Naive thymus-derived CD4-positive, alpha-beta T cell (primary cell): ENCODE measurements around the gene HCN2. TPM values are rescaled to one million over a fixed set of nuclear protein-coding genes. Genes with fewer than 3 reads are reported as not detected.
"Not testable (repeated sequence)": the region's sequence is repeated elsewhere in the genome, so short reads cannot be mapped to it uniquely, and the experiment has no call there.

Experiments
- ATAC-seq: fragments of 150-1000 bp; cut with Tn5 transposase; 2 replicates; pipeline ENCODE4 v1.10.0; 2021; ENCODE audit warnings: mild to moderate bottlenecking, moderate library complexity
- CTCF ChIA-PET: fragments of 350-600 bp; sonication (Branson Sonifier 250); formaldehyde crosslinking; loops from one replicate; lab custom pipeline; 2021; ENCODE audit warnings: antibody characterized with exemption; lab: Charles Lee
- POLR2A ChIA-PET: fragments of 350-600 bp; sonication (Branson Sonifier 250); formaldehyde crosslinking; loops from one replicate; lab custom pipeline; 2021; ENCODE audit warnings: antibody characterized with exemption, inconsistent platforms; lab: Charles Lee
- DNase-seq, 9 donors: peaks; one replicate each; pipeline versions ENCODE4 v3.0.0 to v3.0.0-alpha.2; 2020 to 2022; ENCODE audit warnings: mixed read lengths in 1 of 9
- H3K27ac ChIP-seq: one replicate; pipeline ENCODE4 v1.7.0; 2013; ENCODE audit warnings: mild to moderate bottlenecking, low read depth, low read length, moderate library complexity
- H3K27me3 ChIP-seq, 2 donors: one replicate each; pipeline ENCODE4 v1.7.0; 2013; ENCODE audit warnings: low read length in 2 of 2, mild to moderate bottlenecking in 2 of 2, moderate library complexity in 2 of 2; ENCODE audit not compliant: control insufficient read depth in 2 of 2, insufficient read depth in 2 of 2
- H3K36me3 ChIP-seq, 3 experiments: 1 replicate in 2 of 3; 2 replicates in 1 of 3; pipeline ENCODE4 v1.7.0; 2013; ENCODE audit warnings: low read length in 3 of 3, mild to moderate bottlenecking in 3 of 3, moderate library complexity in 1 of 3; ENCODE audit not compliant: insufficient read depth in 3 of 3, control insufficient read depth in 2 of 3
- H3K4me1 ChIP-seq, 2 donors: one replicate each; pipeline ENCODE4 v1.7.0; 2013; ENCODE audit warnings: low read length in 2 of 2, mild to moderate bottlenecking in 2 of 2, moderate library complexity in 1 of 2; ENCODE audit not compliant: control insufficient read depth in 2 of 2, insufficient read depth in 2 of 2
- H3K4me3 ChIP-seq: 2 replicates; pipeline ENCODE4 v1.7.0; 2013; ENCODE audit warnings: mild to moderate bottlenecking, low read length
- H3K9me3 ChIP-seq, 3 experiments: 1 replicate in 2 of 3; 2 replicates in 1 of 3; pipeline ENCODE4 v1.7.0; 2013; ENCODE audit warnings: low read length in 3 of 3; ENCODE audit not compliant: control insufficient read depth in 2 of 3
- H3K27ac Mint-ChIP-seq, 9 donors: one replicate each; pipeline ENCODE4 v1.8.0; 2020 to 2022; ENCODE audit warnings: mixed read lengths in 9 of 9, mild to moderate bottlenecking in 8 of 9, moderate library complexity in 5 of 9, inconsistent platforms in 2 of 9
- H3K27me3 Mint-ChIP-seq, 5 donors: one replicate each; pipeline ENCODE4 v1.8.0; 2021 to 2022; ENCODE audit warnings: mixed read lengths in 5 of 5, mild to moderate bottlenecking in 1 of 5
- H3K36me3 Mint-ChIP-seq, 5 donors: one replicate each; pipeline ENCODE4 v1.8.0; 2020 to 2022; ENCODE audit warnings: mixed read lengths in 5 of 5, mild to moderate bottlenecking in 3 of 5, inconsistent platforms in 1 of 5
- H3K4me1 Mint-ChIP-seq, 7 donors: one replicate each; pipeline ENCODE4 v1.8.0; 2020 to 2022; ENCODE audit warnings: mixed read lengths in 7 of 7, mild to moderate bottlenecking in 3 of 7, inconsistent platforms in 1 of 7
- H3K4me3 Mint-ChIP-seq, 10 donors: one replicate each; pipeline ENCODE4 v1.8.0; 2020 to 2022; ENCODE audit warnings: mild to moderate bottlenecking in 10 of 10, mixed read lengths in 10 of 10, moderate library complexity in 6 of 10, inconsistent platforms in 2 of 10
- H3K9me3 Mint-ChIP-seq, 11 donors: one replicate each; pipeline ENCODE4 v1.8.0; 2020 to 2022; ENCODE audit warnings: mixed read lengths in 11 of 11, mild to moderate bottlenecking in 4 of 11, inconsistent platforms in 1 of 11, moderate library complexity in 1 of 11
- intact Hi-C, 2 donors: fragments of 100-400 bp; cut with micrococcal nuclease; formaldehyde crosslinking; loops; one replicate each; pipeline ENCODE4 v1.15.1; 2023
- polyA plus RNA-seq, 2 donors: library from polyadenylated mRNA; unstranded; fragments of 300-500 nt; fragmentation: Illumina TruSeq; gene quantifications; one replicate each; pipeline ENCODE4 v1.2.3, GENCODE V29; 2021
- total RNA-seq, 6 experiments: library from RNA in 5 of 6; stranded (reverse) in 5 of 6; gene quantifications; 1 replicate in 5 of 6; 2 replicates in 1 of 6; pipeline ENCODE4 v1.2.3 and lab custom pipeline; 2021 to 2026

The HCN2 gene
- total and polyA plus RNA-seq, 7 experiments from 2014 or later, result 0.93 to 2.6 (median 2.2) TPM; not detected in 2

DNA sequence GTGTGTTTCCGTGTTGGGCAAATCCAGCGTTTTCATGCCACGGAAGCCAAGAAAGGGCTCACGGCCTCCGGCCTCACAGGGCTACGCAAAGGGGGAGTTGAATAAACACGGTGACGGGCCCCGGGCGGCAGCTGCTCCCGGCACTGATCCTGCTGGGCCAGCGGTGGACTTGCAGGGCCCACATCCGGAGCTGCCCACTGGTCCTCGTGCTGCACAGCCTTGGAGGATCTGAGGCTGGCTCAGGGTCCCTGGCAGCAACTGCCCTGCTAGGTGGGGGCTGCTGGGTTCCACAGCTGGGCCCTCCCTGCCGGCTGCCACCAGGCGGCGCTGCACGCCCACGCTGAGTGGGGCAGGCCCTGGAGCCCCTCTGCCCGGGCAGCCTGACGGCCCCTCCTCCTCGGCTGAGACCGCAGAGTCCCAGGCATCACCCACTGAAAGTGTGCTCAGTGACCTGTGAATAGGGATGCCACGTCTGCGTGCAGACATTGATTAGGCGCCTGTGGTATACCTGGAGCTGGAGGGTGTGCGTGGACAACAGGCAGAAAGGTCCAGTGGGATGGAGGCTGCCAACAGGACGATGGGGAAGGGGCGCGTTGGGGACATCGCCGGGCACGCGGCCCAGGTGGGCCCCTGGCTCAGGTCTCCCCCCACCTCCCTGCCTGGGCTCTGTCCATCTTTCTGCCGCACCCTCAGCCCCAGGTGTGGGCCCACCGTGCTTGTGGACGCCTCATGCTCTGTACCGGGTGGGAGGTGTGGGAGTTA is 5.3 kb upstream of the HCN2 start:
- CTCF ChIA-PET, result interaction anchor here (0.7 to 2.2 kb wide), 11 partner anchors 10 to 154 kb away, joined by 3 to 14 read pairs (median 3); no protein-coding TSS in a partner anchor
- H3K27ac ChIP-seq, result no peak overlapping the region
- POLR2A ChIA-PET, result interaction anchor here (0.6 to 1.4 kb wide), 4 partner anchors 12 to 76 kb away, joined by 3 to 4 read pairs (median 3); partner anchors contain the start of gene BSG
- Mint-ChIP-seq H3K36me3 (peaks cover 0 to 6% (median 0%) of the 10 kb centered on the region in 5 donors), H3K4me1 (peaks cover 0 to 11% (median 4%) of the 10 kb centered on the region in 7 donors), H3K4me3 (no peak overlapping the region), H3K9me3 (peaks cover 0 to 2% (median 0%) of the 10 kb centered on the region in 11 donors), H3K27me3 (peaks cover 0 to 17% (median 5%) of the 10 kb centered on the region in 5 donors), H3K27ac (peak overlapping the region in 1 of 9 donors; percentile 68)
- intact Hi-C loops, result loop anchor here (1.0 to 5.0 kb wide), 2 partner anchors 96 to 148 kb away; no protein-coding TSS in a partner anchor
- peaks cover 0 to 7% of the 10 kb centered on the region in 2 donors for H3K27me3 ChIP-seq
- no peak overlapping the region for H3K4me3 ChIP-seq
- H3K36me3 ChIP-seq, result peaks cover 0 to 35% (median 4%) of the 10 kb centered on the region in 3 experiments
- peaks cover 10 to 11% of the 10 kb centered on the region in 2 donors for H3K4me1 ChIP-seq
- ATAC-seq (peak; percentile 81), DNase-seq (peak; percentile 46 to 80 (median 68))
- H3K9me3 ChIP-seq, result no peaks in the 10 kb centered on the region

DNA sequence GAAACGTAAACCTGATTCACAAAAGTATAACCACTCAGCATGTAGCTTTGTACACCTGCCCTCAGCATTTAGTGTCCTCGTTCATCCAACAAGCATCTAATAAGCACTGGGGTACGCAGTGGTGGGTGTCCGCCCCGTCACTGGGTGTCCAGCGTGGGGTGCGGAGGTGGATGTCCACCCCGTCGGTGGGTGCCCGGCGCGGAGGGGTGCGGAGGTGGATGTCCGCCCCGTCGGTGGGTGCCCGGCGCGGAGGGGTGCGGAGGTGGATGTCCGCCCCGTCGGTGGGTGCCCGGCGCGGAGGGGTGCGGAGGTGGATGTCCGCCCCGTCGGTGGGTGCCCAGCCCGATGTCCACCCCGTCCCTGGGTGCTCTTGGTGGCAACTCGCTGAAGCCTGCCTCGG is 4.5 kb upstream of the HCN2 start:
- not testable (repeated sequence) for H3K27me3 ChIP-seq, H3K4me3 ChIP-seq, ATAC-seq, H3K36me3 Mint-ChIP-seq, H3K27ac Mint-ChIP-seq, H3K9me3 ChIP-seq, H3K9me3 Mint-ChIP-seq, H3K4me3 Mint-ChIP-seq, H3K27ac ChIP-seq, DNase-seq
- POLR2A ChIA-PET, result interaction anchor here (1.2 to 1.4 kb wide), 2 partner anchors 13 to 25 kb away, joined by 3 to 4 read pairs; partner anchors contain the start of gene BSG
- peaks cover 0 to 28% (median 4%) of the 10 kb centered on the region in 3 experiments for H3K36me3 ChIP-seq
- CTCF ChIA-PET, result interaction anchor here (1.2 to 2.2 kb wide), 3 partner anchors 75 to 152 kb away, joined by 3 to 14 read pairs (median 8); no protein-coding TSS in a partner anchor
- H3K4me1 ChIP-seq, result peaks cover 10 to 12% of the 10 kb centered on the region in 2 donors
- peaks cover 0 to 11% (median 4%) of the 10 kb centered on the region in 7 donors for H3K4me1 Mint-ChIP-seq
- intact Hi-C loops, result loop anchor here in 1 of 2 donors (5.0 kb wide), 1 partner anchor 147 kb away; no protein-coding TSS in a partner anchor
- peaks cover 0 to 17% (median 5%) of the 10 kb centered on the region in 5 donors for H3K27me3 Mint-ChIP-seq

DNA sequence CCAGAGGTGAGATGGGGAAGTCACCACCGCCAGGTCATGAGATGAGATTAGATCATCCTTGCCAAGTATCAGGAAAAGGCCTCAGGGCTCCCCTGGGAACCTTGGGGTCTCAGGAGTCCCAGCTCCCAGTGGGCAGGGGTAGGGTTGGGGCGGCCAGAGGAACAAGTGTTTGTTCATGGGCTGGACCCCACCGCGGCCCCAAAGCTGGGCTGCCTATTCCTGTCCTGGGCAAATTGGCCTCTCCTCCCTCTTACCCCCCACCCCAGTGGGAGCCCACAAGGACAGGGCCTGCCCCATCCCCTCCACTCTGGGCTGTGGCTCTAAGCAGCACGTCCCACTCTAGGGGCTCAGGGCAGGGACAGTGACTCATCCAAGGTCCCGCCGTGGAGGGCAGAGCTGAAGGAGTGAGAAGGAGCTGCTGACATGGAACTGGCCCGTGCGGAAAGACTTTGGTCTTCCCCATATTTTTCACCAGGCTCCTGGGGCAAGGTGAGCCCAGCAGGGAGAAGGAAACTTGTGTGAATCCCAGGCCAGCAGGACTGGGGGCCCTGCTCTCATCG is 4.0 kb upstream of the HCN2 start:
- CTCF ChIA-PET, result interaction anchor here (1.9 to 2.2 kb wide), 2 partner anchors 148 to 149 kb away, joined by 5 to 14 read pairs; no protein-coding TSS in a partner anchor
- H3K4me3 ChIP-seq, result no peak overlapping the region
- Mint-ChIP-seq H3K27me3 (peaks cover 0 to 19% (median 5%) of the 10 kb centered on the region in 5 donors), H3K27ac (no peak overlapping the region), H3K4me3 (no peak overlapping the region), H3K9me3 (peaks cover 0 to 2% (median 0%) of the 10 kb centered on the region in 11 donors), H3K36me3 (peaks cover 0 to 6% (median 0%) of the 10 kb centered on the region in 5 donors), H3K4me1 (peaks cover 0 to 11% (median 4%) of the 10 kb centered on the region in 7 donors)
- H3K27ac ChIP-seq, result no peak overlapping the region
- peaks cover 0 to 23% (median 4%) of the 10 kb centered on the region in 3 experiments for H3K36me3 ChIP-seq
- DNase-seq (no peak), ATAC-seq (no peak)
- peaks cover 0 to 7% of the 10 kb centered on the region in 2 donors for H3K27me3 ChIP-seq
- peaks cover 10 to 12% of the 10 kb centered on the region in 2 donors for H3K4me1 ChIP-seq
- POLR2A ChIA-PET, result interaction anchor here (1.2 kb wide), 2 partner anchors 11 to 148 kb away, joined by 3 to 4 read pairs; no protein-coding TSS in a partner anchor
- intact Hi-C loops, result loop anchor here in 1 of 2 donors (5.0 kb wide), 1 partner anchor 147 kb away; no protein-coding TSS in a partner anchor
- H3K9me3 ChIP-seq, result no peaks in the 10 kb centered on the region

DNA sequence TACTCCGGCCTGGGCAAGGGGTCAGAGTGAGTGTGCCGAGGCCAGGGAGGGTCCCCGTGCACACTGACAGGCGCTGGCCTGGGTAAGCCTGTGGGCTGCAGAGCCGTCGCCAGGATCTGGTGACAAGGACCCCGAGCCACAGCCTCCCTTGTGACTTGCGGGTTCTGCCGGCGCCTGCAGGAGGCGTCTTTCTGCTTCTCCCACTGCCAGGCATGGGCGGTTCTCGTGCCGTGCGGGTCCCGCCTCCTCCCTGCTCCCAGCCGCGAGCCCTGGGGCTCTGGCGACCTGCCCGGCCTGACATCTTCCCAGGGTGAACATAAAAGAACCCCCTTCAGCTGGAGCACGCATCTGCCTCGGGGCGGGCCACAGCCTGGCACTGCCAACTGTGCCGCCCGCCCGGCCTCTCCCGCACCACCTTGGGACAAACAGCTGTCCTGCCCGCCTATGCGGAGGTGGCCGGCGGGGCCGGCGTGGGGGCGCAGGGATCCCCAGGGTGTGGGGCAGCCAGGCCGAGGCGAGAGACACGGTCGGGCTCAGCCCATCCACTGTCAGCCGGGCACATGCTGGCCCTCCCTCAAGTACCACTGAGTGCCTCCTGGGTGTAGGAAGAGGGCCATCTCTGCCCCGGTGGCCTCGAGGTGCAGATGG is 1.5 kb upstream of the HCN2 start:
- intact Hi-C loops, result loop anchor here (1.0 to 5.0 kb wide), 8 partner anchors 15 to 146 kb away; partner anchors contain the start of genes POLRMT (in 2 of the 2) and BSG (in 1 of the 2)
- Histone ChIP-seq H3K27ac (no peak overlapping the region), H3K27me3 (peaks cover 0 to 10% of the 10 kb centered on the region in 2 donors), H3K4me1 (peaks cover 10 to 12% of the 10 kb centered on the region in 2 donors), H3K9me3 (no peaks in the 10 kb centered on the region), H3K4me3 (no peak overlapping the region), H3K36me3 (peaks cover 0 to 2% (median 0%) of the 10 kb centered on the region in 3 experiments)
- DNase-seq (peak; percentile 35 to 72 (median 57)), ATAC-seq (peak; percentile 66)
- ChIA-PET POLR2A (no interaction called here), CTCF (interaction anchor here (1.6 kb wide), 1 partner anchor 38 kb away, joined by 7 read pairs; no protein-coding TSS in a partner anchor)
- no peaks in the 10 kb centered on the region for H3K36me3 Mint-ChIP-seq
- H3K4me1 Mint-ChIP-seq, result peaks cover 0 to 11% (median 4%) of the 10 kb centered on the region in 7 donors
- H3K27ac Mint-ChIP-seq, result no peak overlapping the region
- peaks cover 0 to 31% (median 8%) of the 10 kb centered on the region in 5 donors for H3K27me3 Mint-ChIP-seq
- peaks cover 0 to 2% (median 0%) of the 10 kb centered on the region in 11 donors for H3K9me3 Mint-ChIP-seq
- peak overlapping the region in 8 of 10 donors; percentile 28 to 76 (median 48) for H3K4me3 Mint-ChIP-seq

DNA sequence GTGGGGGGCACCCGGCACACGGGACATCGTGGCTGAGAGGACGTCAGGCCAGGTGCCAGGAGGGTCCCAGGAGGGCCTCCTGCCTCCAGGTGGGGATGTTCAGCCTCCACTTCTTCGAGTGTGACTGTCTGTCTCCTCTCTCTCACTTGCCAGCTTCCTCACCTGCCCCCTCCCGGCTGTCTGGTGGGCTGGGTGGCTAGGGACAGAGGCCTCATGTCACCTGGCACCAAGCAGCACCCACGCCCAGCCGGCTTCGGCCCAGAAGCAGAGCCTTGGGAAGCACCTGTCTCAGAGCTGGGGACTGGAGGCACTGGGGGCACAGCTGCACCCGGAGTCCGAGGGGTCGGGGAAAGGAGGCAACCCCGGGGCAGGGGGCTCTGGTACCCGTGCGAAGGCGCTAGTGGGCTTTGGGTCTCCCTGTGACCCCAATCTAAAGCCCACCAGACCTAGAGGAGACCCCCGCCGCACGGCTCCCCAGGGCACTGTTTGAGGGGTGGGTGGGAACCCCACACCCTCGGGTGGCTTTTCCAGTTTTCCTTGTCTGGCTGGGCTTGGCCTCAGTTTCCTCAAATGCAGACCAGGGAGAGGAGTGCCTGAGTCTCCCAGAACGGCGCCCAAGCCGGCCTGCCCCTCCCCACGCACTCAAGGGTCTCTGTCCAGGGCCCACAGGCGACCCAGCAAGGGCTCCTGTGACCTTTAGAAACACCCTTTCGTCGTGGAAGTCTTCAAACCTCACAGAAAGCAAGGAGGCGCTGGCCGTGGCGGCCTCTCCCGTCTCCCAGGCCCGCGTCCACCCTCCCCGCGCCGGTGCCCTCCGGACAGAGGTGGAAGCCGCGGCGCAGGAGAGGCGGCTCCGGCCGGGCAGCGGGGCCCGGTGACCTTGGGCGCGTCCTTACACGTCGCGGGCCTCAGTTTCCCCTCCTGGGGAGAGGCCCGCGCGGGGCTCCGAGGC is 664 bp upstream of the HCN2 start:
- no peaks in the 10 kb centered on the region for H3K36me3 Mint-ChIP-seq
- H3K27ac ChIP-seq, result no peak overlapping the region
- ChIA-PET CTCF (no interaction called here), POLR2A (no interaction called here)
- no peak overlapping the region for H3K4me3 ChIP-seq
- H3K4me3 Mint-ChIP-seq, result peak overlapping the region; percentile 27 to 76 (median 52)
- ATAC-seq (peak; percentile 6), DNase-seq (peak in 1 of 9 donors; percentile 35)
- intact Hi-C loops, result loop anchor here (1.0 to 5.0 kb wide), 8 partner anchors 16 to 145 kb away; partner anchors contain the start of genes POLRMT (in 2 of the 2) and BSG (in 1 of the 2)
- no peak overlapping the region for H3K27ac Mint-ChIP-seq
- H3K9me3 Mint-ChIP-seq, result peaks cover 0 to 2% (median 0%) of the 10 kb centered on the region in 11 donors
- H3K36me3 ChIP-seq, result no peaks in the 10 kb centered on the region
- peaks cover 0 to 8% (median 2%) of the 10 kb centered on the region in 7 donors for H3K4me1 Mint-ChIP-seq
- no peaks in the 10 kb centered on the region for H3K9me3 ChIP-seq
- peaks cover 0 to 10% of the 10 kb centered on the region in 2 donors for H3K27me3 ChIP-seq
- H3K27me3 Mint-ChIP-seq, result peaks cover 0 to 38% (median 8%) of the 10 kb centered on the region in 5 donors
- peaks cover 10 to 12% of the 10 kb centered on the region in 2 donors for H3K4me1 ChIP-seq
